SK-N-SH (cell line): ENCODE results near the gene MORC1. TPM values are rescaled to one million over a fixed set of nuclear protein-coding genes. Genes with fewer than 3 reads are reported as not detected.

ENCODE experiments used
- CTCF ChIA-PET: fragments of 300-600, 350-600 bp; formaldehyde crosslinking; extraction: SDS; loops from one replicate; lab custom pipeline; 2021; lab: Yijun Ruan, JAX
- POLR2A ChIA-PET: fragments of 350-600 bp; sonication (Branson Sonifier 250); formaldehyde crosslinking; extraction: SDS; loops from one replicate; lab custom pipeline; 2020; ENCODE audit warnings: antibody characterized with exemption, inconsistent platforms; lab: Yijun Ruan, JAX
- DNase-seq: peaks from one replicate; pipeline ENCODE4 v3.0.0; 2012
- H2AFZ ChIP-seq: fragments of 200-600 bp; sonication (generic); 2 replicates; pipeline ENCODE4 v1.8.1; 2016; ENCODE audit warnings: antibody characterized with exemption, mild to moderate bottlenecking, low read depth
- H3F3A ChIP-seq: fragments of 200-600 bp; sonication (generic); replicated peaks from 2 replicates; pipeline ENCODE3; 2016; ENCODE audit warnings: antibody characterized with exemption, mild to moderate bottlenecking; ENCODE audit not compliant: insufficient read depth
- H3K27ac ChIP-seq, 2 experiments: fragments of 200-500 bp in 1 of 2; fragments of 200-600 bp in 1 of 2; sonication (Bioruptor generic) in 1 of 2; sonication (generic), shearing (Covaris generic) in 1 of 2; 2 replicates each; pipeline versions ENCODE4 v1.5.1 to v1.6.1; 2014 to 2016; ENCODE audit warnings: low read depth in 2 of 2, inconsistent platforms in 1 of 2, low read length in 1 of 2, mild to moderate bottlenecking in 1 of 2, mixed read lengths in 1 of 2
- H3K27me3 ChIP-seq: fragments of 200-600 bp; sonication (generic), shearing (Covaris generic); 2 replicates; pipeline ENCODE4 v1.6.1; 2016; ENCODE audit warnings: mixed run types; ENCODE audit not compliant: insufficient read depth
- H3K36me3 ChIP-seq, 2 experiments: fragments of 200-500 bp in 1 of 2; fragments of 200-600 bp in 1 of 2; sonication (Bioruptor generic) in 1 of 2; sonication (generic) in 1 of 2; replicated peaks in 1 of 2; 2 replicates each; pipeline versions ENCODE3 to v1.5.1; 2014 to 2016; ENCODE audit warnings: low read length in 1 of 2, mild to moderate bottlenecking in 1 of 2; ENCODE audit not compliant: insufficient read depth in 2 of 2, control insufficient read depth in 1 of 2
- H3K4me1 ChIP-seq, 2 experiments: fragments of 200-500 bp in 1 of 2; fragments of 200-600 bp in 1 of 2; sonication (Bioruptor generic) in 1 of 2; sonication (generic), shearing (Covaris generic) in 1 of 2; 2 replicates each; pipeline versions ENCODE4 v1.5.1 to v1.6.1; 2014 to 2016; ENCODE audit warnings: low read depth in 1 of 2, low read length in 1 of 2, mixed run types in 1 of 2; ENCODE audit not compliant: insufficient read depth in 2 of 2, control insufficient read depth in 1 of 2
- H3K4me2 ChIP-seq: fragments of 200-600 bp; sonication (generic), shearing (Covaris generic); 2 replicates; pipeline ENCODE4 v1.6.1; 2017; ENCODE audit warnings: mixed run types
- H3K4me3 ChIP-seq, 2 experiments: fragments of 200-500 bp in 1 of 2; fragments of 200-600 bp in 1 of 2; sonication (Bioruptor generic) in 1 of 2; sonication (generic), shearing (Covaris generic) in 1 of 2; 2 replicates each; pipeline versions ENCODE4 v1.5.1 to v1.8.1; 2014 to 2016; ENCODE audit warnings: low read depth in 2 of 2, inconsistent platforms in 1 of 2, low read length in 1 of 2, mild to moderate bottlenecking in 1 of 2, mixed read lengths in 1 of 2, moderate library complexity in 1 of 2
- H3K79me2 ChIP-seq: fragments of 200-600 bp; sonication (generic); 2 replicates; pipeline ENCODE4 v1.8.1; 2017; ENCODE audit warnings: mild to moderate bottlenecking; ENCODE audit not compliant: insufficient read depth
- H3K9ac ChIP-seq: fragments of 200-600 bp; sonication (generic); 2 replicates; pipeline ENCODE4 v1.6.1; 2017; ENCODE audit warnings: mixed run types
- H3K9me2 ChIP-seq: fragments of 200-600 bp; sonication (generic); 2 replicates; pipeline ENCODE4 v1.6.1; 2017; ENCODE audit warnings: mixed run types
- H3K9me3 ChIP-seq: fragments of 200-600 bp; sonication (generic); 2 replicates; pipeline ENCODE4 v1.6.1; 2017; ENCODE audit warnings: mixed run types, mild to moderate bottlenecking, moderate library complexity
- H4K20me1 ChIP-seq: fragments of 200-600 bp; sonication (generic); 2 replicates; pipeline ENCODE4 v1.6.1; 2017; ENCODE audit warnings: mild to moderate bottlenecking, mixed run types; ENCODE audit not compliant: insufficient read depth
- ELF1 ChIP-seq: IDR thresholded peaks from 2 replicates; pipeline ENCODE4 v1.4.0; 2012
- EP300 ChIP-seq, 2 experiments: IDR thresholded peaks; 2 replicates each; pipeline versions ENCODE4 v1.4.0 to v1.6.1; 2012; ENCODE audit warnings: borderline replicate concordance in 1 of 2, low read depth in 1 of 2, low read length in 1 of 2
- FOXM1 ChIP-seq: IDR thresholded peaks from 2 replicates; pipeline ENCODE4 v1.4.0; 2012; ENCODE audit warnings: low read depth, mild to moderate bottlenecking
- GABPA ChIP-seq: IDR thresholded peaks from 2 replicates; pipeline ENCODE4 v1.4.0; 2012; ENCODE audit warnings: low read depth, mild to moderate bottlenecking
- JUND ChIP-seq: IDR thresholded peaks from 2 replicates; pipeline ENCODE4 v1.4.0; 2012
- POLR2AphosphoS5 ChIP-seq: IDR thresholded peaks from 2 replicates; pipeline ENCODE4 v1.6.1; 2012; ENCODE audit warnings: low read depth, low read length
- RAD21 ChIP-seq: IDR thresholded peaks from 2 replicates; pipeline ENCODE4 v1.6.1; 2012; ENCODE audit warnings: mild to moderate bottlenecking, low read length
- RCOR1 ChIP-seq: fragments of 150-350 bp; IDR thresholded peaks from 2 replicates; pipeline ENCODE4 v1.6.1; 2017; ENCODE audit warnings: antibody characterized with exemption, low read length
- RFX5 ChIP-seq: IDR thresholded peaks from 2 replicates; pipeline ENCODE4 v1.6.1; 2012; ENCODE audit warnings: mild to moderate bottlenecking, improper control_type of control experiment, low read length
- RXRA ChIP-seq: IDR thresholded peaks from 2 replicates; pipeline ENCODE4 v1.4.0; 2012; ENCODE audit warnings: low read depth, mild to moderate bottlenecking, borderline replicate concordance
- SMC3 ChIP-seq: IDR thresholded peaks from 2 replicates; pipeline ENCODE4 v1.6.1; 2012; ENCODE audit warnings: low read depth, low read length, improper control_type of control experiment
- TAF1 ChIP-seq: IDR thresholded peaks from 2 replicates; pipeline ENCODE4 v1.6.1; 2012; ENCODE audit warnings: low read depth, mild to moderate bottlenecking, low read length, moderate library complexity, borderline replicate concordance
- TCF12 ChIP-seq: IDR thresholded peaks from 2 replicates; pipeline ENCODE4 v1.4.0; 2012
- TEAD4 ChIP-seq: IDR thresholded peaks from 2 replicates; pipeline ENCODE4 v1.4.0; 2012; ENCODE audit warnings: mild to moderate bottlenecking, borderline replicate concordance; ENCODE audit not compliant: insufficient read depth
- YY1 ChIP-seq: IDR thresholded peaks from 2 replicates; pipeline ENCODE4 v1.4.0; 2012; ENCODE audit warnings: low read depth, mild to moderate bottlenecking
- WGBS: methylation state at CpG from one replicate; pipeline ENCODE4 v1.1.6; 2017; ENCODE audit warnings: low lambda C conversion rate; 5-methylcytosine and 5-hydroxymethylcytosine counted together
- polyA plus RNA-seq, 3 experiments: library from polyadenylated mRNA; depleted of rRNA; stranded (reverse); fragments of >200 nt; gene quantifications; 2 replicates each; pipeline ENCODE4 v1.2.3, GENCODE V29; 2012
- TF ChIP-seq, protein P1 (sequence below): fragments of 150-350 bp; IDR thresholded peaks from 2 replicates; pipeline ENCODE4 v1.6.1; 2016; ENCODE audit warnings: mild to moderate bottlenecking, low read depth, low read length
- TF ChIP-seq, protein P2 (sequence below): fragments of 200-600 bp; sonication (generic); IDR thresholded peaks from 2 replicates; pipeline ENCODE4 v1.6.1; 2017; ENCODE audit warnings: antibody characterized with exemption, mild to moderate bottlenecking, moderate library complexity
- TF ChIP-seq, protein P3 (sequence below): IDR thresholded peaks from 2 replicates; pipeline ENCODE4 v1.4.0; 2012; ENCODE audit warnings: low read depth, borderline replicate concordance
- TF ChIP-seq, protein P4 (sequence below): IDR thresholded peaks from 2 replicates; pipeline ENCODE4; 2012
- TF ChIP-seq, protein P5 (sequence below): fragments of 150-350 bp; IDR thresholded peaks from 2 replicates; pipeline ENCODE4 v1.6.1; 2017; ENCODE audit warnings: antibody characterized with exemption, low read length, low read depth, borderline replicate concordance

The MORC1 gene
- polyA plus RNA-seq, 1 of the 3 experiments (the other 2 are of a cell fraction), result not detected

DNA sequence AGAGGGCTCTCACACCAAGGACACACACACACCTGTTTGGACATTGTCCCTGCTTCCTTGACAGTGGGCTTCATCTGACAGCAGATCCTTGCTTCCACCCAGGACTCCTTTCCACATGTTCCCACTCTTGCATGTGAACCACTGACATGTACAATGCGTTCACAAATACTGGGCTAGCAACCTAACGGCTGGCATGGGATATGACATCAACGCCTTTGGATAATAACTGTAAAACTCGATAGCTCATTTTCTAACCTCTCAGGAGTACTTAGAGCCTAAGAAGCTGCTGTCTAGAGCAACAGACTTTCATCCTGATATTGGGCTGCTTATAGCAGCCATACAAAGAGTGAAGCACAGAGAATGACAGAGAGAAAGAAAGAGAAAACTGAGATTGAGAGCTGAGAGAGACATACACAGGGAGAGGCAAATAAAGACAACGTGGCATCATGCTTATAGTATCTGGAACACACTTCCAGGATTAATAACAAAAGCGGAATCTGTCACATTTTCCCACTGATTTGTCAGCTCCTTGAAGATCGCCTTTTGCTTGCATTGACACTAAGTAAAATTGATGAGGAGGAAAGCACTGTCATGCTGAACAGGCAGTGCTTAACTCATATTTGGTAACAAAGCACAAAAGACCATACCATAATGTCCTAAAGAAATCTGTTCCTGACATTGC lies 166.0 kb downstream of the MORC1 start (continued):
- no peak for TF ChIP-seq YY1
- TF ChIP-seq, all 33 proteins: peak for 0

DNA sequence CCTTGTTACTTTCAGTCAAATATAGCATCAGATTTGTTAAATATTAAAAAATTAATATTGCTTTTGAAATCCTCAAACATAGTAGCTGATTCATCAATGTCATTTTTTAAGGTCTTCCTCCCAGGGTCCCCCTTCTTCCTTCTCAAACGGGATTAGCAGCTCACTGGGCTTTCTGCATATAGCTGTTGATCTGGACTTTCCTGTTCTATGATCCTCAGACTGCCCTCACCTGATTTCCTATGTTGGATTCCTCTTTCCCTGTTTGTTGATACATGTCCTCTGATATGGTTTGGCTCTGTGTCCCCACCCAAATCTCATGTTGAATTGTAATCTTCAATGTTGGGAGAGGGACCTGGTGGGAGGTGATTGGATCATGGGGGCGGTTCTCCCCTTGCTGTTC lies 170.1 kb downstream of the MORC1 start:
- TF ChIP-seq EP300 (IDR thresholded peaks at IDR 0.05; ENCODE audit: borderline replicate concordance in 1 of 2, low read depth in 1 of 2, low read length in 1 of 2) (no peak), POLR2AphosphoS5 (no peak), RCOR1 (no peak), SMC3 (no peak), TCF12 (no peak), JUND (no peak), FOXM1 (no peak), RFX5 (no peak), RAD21 (no peak), TEAD4 (no peak), YY1 (no peak), TAF1 (no peak), RXRA (no peak), ELF1 (no peak), GABPA (no peak)
- TF ChIP-seq, protein P1, sequence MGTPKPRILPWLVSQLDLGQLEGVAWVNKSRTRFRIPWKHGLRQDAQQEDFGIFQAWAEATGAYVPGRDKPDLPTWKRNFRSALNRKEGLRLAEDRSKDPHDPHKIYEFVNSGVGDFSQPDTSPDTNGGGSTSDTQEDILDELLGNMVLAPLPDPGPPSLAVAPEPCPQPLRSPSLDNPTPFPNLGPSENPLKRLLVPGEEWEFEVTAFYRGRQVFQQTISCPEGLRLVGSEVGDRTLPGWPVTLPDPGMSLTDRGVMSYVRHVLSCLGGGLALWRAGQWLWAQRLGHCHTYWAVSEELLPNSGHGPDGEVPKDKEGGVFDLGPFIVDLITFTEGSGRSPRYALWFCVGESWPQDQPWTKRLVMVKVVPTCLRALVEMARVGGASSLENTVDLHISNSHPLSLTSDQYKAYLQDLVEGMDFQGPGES, result no peak
- TF ChIP-seq, protein P2, sequence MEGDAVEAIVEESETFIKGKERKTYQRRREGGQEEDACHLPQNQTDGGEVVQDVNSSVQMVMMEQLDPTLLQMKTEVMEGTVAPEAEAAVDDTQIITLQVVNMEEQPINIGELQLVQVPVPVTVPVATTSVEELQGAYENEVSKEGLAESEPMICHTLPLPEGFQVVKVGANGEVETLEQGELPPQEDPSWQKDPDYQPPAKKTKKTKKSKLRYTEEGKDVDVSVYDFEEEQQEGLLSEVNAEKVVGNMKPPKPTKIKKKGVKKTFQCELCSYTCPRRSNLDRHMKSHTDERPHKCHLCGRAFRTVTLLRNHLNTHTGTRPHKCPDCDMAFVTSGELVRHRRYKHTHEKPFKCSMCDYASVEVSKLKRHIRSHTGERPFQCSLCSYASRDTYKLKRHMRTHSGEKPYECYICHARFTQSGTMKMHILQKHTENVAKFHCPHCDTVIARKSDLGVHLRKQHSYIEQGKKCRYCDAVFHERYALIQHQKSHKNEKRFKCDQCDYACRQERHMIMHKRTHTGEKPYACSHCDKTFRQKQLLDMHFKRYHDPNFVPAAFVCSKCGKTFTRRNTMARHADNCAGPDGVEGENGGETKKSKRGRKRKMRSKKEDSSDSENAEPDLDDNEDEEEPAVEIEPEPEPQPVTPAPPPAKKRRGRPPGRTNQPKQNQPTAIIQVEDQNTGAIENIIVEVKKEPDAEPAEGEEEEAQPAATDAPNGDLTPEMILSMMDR, result no peak
- TF ChIP-seq, protein P3, sequence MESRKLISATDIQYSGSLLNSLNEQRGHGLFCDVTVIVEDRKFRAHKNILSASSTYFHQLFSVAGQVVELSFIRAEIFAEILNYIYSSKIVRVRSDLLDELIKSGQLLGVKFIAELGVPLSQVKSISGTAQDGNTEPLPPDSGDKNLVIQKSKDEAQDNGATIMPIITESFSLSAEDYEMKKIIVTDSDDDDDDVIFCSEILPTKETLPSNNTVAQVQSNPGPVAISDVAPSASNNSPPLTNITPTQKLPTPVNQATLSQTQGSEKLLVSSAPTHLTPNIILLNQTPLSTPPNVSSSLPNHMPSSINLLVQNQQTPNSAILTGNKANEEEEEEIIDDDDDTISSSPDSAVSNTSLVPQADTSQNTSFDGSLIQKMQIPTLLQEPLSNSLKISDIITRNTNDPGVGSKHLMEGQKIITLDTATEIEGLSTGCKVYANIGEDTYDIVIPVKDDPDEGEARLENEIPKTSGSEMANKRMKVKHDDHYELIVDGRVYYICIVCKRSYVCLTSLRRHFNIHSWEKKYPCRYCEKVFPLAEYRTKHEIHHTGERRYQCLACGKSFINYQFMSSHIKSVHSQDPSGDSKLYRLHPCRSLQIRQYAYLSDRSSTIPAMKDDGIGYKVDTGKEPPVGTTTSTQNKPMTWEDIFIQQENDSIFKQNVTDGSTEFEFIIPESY, result no peak
- TF ChIP-seq, protein P4, sequence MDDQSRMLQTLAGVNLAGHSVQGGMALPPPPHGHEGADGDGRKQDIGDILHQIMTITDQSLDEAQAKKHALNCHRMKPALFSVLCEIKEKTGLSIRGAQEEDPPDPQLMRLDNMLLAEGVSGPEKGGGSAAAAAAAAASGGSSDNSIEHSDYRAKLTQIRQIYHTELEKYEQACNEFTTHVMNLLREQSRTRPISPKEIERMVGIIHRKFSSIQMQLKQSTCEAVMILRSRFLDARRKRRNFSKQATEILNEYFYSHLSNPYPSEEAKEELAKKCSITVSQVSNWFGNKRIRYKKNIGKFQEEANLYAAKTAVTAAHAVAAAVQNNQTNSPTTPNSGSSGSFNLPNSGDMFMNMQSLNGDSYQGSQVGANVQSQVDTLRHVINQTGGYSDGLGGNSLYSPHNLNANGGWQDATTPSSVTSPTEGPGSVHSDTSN, result no peak
- TF ChIP-seq, protein P5, sequence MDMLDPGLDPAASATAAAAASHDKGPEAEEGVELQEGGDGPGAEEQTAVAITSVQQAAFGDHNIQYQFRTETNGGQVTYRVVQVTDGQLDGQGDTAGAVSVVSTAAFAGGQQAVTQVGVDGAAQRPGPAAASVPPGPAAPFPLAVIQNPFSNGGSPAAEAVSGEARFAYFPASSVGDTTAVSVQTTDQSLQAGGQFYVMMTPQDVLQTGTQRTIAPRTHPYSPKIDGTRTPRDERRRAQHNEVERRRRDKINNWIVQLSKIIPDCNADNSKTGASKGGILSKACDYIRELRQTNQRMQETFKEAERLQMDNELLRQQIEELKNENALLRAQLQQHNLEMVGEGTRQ, result no peak
- H3K4me2 ChIP-seq, result no peak overlapping the region
- H2AFZ ChIP-seq, result no peak overlapping the region
- H3K36me3 ChIP-seq, result no peaks in the 10 kb centered on the region
- no peak overlapping the region for H3K4me3 ChIP-seq
- H3K4me1 ChIP-seq, result 0 out of 4 replicates have a peak, but pooled peaks cover 0 to 10% of the 10 kb centered on the region in 2 experiments
- H3K9me3 ChIP-seq, result no peaks in the 10 kb centered on the region
- no peaks in the 10 kb centered on the region for H3K9me2 ChIP-seq
- H3K79me2 ChIP-seq, result no peaks in the 10 kb centered on the region
- no peak overlapping the region for H3K9ac ChIP-seq
- H4K20me1 ChIP-seq, result no peaks in the 10 kb centered on the region
- CTCF ChIA-PET, result interaction anchor here (0.8 kb wide), 1 partner anchor 11 kb away, joined by 3 read pairs; no protein-coding TSS in a partner anchor
- no peaks in the 10 kb centered on the region for H3K27me3 ChIP-seq
- H3K27ac ChIP-seq, result no peak overlapping the region
- POLR2A ChIA-PET, result no interaction called here
- peaks cover under 1% of the 10 kb centered on the region for H3F3A ChIP-seq
- 48% methylated on average over 2 of the region's 2 CpGs for WGBS
- DNase-seq, result no peak
